NCI-H128 (cell line): Measurements from ENCODE around the gene PTGR3.

Source experiments
- DNase-seq: peaks from one replicate; lab custom pipeline; 2025; ENCODE audit not compliant: unreplicated experiment; lab: John Stamatoyannopoulos, UW

The PTGR3 gene

GRCh38 chr18:75235896-75236295 lies 27.0 kb upstream of the PTGR3 start:
- no peak for DNase-seq

GRCh38 chr18:75234901-75235300 lies 26.0 kb upstream of the PTGR3 start:
- DNase-seq = no peak

DNA sequence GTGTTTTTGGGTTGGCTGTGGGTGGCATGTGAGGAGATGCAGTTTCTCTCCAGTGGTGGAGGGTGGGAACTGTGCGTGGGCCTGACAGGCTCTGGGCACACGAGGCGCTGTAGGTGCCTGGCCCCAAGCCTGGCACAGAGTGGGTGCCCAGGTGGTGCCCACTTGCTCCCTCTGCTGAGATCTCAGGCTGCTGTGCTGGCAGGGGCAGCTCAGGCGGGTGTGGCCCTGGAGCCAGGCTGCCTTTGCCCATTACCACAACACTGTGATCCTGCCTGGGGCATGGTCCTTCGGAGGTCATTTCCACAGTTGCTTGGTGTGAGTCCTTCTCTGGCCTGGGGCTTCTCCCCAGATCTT lies 22.1 kb upstream of the PTGR3 start:
- DNase-seq = no peak

DNA sequence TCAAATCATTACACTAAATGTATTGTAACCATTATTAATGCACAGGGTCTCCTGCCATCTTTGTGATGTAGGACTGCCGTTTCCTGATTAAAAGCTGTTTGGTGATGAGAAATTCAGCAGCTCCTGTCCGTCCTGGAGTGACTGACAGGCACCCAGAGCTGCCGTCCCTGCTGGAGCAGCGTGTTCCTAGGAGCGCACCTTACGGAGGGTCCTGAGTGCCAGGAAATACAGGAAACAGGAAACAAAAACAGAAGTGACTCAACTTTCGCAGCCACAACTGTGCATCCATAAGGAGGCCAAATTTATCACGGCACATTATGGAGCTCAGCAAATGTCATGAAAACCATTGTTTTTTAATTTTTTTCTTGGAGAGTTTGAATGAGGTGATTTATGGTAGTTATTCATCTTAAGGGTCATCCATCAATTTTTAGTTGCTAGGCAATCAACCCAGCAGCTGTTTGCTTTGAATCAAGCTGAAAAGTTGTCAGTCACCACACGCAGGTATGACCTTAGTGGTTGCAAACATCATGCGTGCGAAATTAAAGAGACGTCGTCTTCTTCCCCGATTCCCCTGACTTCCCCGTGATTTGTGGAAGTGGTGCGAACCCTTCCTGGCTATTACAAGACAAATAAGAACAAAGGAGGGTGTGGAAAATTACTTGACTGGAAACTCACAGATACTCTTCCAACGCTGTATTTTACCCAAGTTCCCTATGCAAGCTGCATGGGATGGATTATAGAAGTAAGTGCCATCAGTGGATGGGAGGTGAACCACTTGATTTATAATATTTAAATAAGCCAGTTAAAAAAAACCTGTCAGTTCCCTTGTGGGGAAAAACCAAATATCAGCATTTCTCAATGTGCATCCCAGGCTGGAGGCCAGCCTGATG lies 21.5 kb upstream of the PTGR3 start:
- DNase-seq = no peak

GRCh38 chr18:75229437-75229836 lies 20.5 kb upstream of the PTGR3 start:
- DNase-seq = no peak

DNA sequence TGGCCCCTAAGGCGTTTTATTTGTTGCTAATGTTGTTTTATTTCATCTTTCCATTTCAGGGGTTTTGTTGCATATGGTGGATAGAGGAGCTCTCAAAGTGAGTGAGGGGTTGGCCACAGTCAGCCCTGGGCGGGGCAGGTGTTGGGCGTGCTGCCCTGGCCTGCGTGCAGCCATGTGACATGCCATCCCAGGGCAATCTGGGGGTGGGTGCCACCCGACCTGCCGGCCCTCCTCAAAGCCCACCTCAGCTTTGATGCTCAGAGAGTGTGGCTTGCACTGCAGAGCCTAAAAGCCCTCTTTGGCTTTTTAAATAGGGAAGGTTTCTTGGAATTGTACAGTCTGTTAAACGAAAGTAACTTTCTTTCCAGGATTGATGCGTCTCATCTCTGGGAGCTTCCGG lies 20.0 kb upstream of the PTGR3 start:
- no peak for DNase-seq

DNA sequence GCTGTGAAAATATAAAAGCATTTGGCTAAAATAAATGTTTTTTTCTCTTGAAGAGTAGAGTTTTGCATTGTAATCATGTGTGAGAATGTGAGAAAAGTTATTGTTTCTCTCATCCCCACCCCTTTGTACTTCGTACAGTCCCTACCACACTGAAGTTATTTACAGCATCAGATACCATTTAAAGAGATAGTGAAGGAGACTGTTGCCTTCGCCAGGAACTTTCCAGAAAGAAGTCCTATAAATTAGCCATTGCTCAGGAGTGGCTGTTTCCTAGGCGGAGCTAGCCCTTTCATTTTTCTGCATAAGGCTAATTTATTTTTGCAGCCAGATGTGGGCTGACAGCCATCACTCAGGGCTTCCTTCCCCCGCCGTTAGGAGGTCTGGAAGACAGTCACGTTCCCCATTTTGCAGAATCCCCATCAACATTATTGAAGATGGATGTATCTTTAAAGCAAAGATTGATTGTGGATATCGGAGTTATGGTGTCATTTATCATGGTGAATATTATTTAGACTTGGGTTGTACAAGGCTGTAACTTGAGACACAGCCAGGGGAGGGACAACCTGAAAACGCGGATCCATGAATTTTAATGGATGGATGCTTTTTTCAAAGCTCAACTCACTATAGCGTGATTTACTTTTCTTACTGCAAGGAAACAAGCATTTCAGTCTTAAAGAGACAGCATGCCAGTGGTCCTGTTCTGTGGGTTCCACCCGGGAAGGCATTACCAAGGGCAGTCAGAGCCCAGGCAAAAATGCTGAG lies 18.8 kb upstream of the PTGR3 start:
- no peak for DNase-seq

DNA sequence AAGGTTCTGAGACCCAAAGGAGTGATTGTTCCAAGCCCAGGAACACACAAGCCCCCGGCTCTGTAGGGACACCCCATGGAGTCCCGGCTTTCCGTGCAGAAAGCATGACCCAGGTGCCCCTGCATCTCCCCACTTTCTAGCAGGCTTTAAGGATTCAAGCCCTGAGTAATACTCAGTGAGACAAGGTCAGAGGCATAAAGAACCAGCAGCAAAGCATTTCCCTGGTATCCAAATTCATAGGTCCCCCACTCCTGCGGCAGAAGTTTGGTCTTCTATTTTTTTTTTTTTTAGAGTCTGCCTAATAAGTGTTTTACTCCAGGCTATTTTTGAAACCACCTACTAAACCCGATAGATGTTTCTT lies 18.0 kb upstream of the PTGR3 start:
- DNase-seq = no peak

GRCh38 chr18:75226286-75226955 lies 17.5 kb upstream of the PTGR3 start:
- DNase-seq = no peak

DNA sequence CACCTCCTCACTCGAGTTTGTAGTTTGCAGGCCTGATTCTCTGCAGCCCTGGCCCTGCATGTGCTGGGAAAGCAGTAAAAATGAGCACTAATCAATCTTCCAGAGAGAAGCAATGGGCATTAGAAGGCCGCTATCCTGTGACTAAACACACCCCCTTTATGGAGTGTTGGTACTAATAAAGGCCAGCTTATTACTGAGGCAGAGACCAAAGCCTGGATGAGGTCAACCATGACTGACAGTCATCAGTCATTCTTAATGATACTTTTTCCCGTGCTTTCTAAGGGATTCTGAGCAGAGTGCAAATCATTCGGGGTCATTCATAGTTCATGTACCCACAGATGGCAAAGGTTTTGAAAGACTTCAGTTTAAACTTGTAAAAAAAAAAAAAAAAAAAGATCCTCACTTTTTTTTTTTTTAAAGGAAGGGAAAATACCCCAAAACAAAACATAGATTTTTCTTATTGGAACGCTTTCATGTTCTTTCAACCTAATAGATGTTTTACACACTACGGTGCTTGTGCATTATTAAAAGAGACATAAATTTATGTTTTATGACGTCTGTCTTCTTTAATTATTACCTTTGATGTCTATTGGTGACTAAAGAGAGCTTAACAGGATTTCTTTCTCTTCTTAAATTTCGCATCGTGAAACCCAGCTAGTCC lies 14.9 kb upstream of the PTGR3 start:
- no peak for DNase-seq

GRCh38 chr18:75222407-75222806 lies 13.5 kb upstream of the PTGR3 start:
- no peak for DNase-seq

DNA sequence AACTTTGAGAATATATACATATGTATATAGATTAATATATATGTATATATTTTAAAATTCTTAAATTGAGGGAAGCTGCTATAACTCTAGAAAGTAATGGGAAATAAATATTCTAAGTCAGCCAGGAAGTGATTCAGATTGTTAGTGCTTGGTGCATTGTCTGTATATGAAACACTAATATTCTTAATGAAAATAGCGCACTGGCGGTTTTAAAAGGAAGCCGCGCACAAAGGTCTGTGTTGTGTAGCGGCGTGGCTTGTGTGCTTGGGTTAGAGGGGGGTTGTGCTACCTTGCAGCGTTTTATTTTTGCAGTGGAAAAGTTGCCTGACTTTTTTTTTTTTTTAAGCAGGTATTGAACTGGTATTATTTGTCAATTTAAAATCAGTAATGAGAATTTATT lies 13.0 kb upstream of the PTGR3 start:
- no peak for DNase-seq

- no peak for DNase-seq
These were observed 12.5 kb upstream of the PTGR3 start for GRCh38 chr18:75221397-75221796.

GRCh38 chr18:75220551-75221355 lies 11.8 kb upstream of the PTGR3 start:
- no peak for DNase-seq

DNA sequence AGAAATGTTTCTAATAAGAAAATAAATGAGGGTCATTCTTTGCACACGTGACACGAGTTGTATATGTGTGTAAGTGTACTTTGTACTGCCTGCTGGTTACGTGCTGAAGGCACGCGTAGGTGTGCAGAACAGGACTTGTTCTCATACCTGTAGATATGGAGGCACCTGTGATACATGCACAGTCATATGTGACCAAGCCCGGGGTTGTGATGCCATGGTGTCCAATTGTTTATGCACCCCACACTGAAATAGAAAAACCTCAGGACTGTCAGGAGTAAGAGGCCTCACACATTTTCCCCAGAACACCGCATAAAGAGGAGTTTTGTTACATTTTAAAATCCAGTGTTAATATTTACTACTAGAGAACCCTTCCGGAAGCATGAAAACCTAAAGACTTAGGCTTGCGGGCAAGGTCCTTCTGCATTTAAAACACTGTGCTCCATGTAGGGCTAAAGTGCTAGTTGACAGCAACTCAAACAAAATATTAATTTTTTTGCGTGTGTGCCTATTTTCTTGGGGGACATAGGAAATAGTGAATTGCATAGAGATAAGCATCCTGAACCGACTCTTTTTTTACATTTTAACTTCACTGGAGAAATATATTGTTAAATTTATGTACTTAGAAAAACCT lies 10.9 kb upstream of the PTGR3 start:
- no peak for DNase-seq

GRCh38 chr18:75218065-75218923 lies 9.4 kb upstream of the PTGR3 start:
- no peak for DNase-seq

- DNase-seq = no peak
These were observed 8.2 kb upstream of the PTGR3 start for GRCh38 chr18:75216911-75217689.

- no peak for DNase-seq
These were observed 7.4 kb upstream of the PTGR3 start for GRCh38 chr18:75216212-75216910.
